Astrocyte (in vitro differentiated cells and primary cell): ENCODE results near the gene SP3.

Experiments
- CTCF ChIP-seq: IDR thresholded peaks from 2 replicates; pipeline ENCODE4 v1.5.1; 2011; ENCODE audit warnings: low read depth, mild to moderate bottlenecking, inconsistent platforms, low read length, moderate library complexity; ENCODE audit not compliant: insufficient read depth
- EZH2 ChIP-seq: IDR thresholded peaks from 2 replicates; pipeline ENCODE4 v1.6.1; 2012; ENCODE audit warnings: mild to moderate bottlenecking, low read length, inconsistent platforms; ENCODE audit not compliant: insufficient read depth

GRCh38 chr2:173922068-173922467 lies 43.1 kb downstream of the SP3 start:
- no peak for TF ChIP-seq CTCF
- TF ChIP-seq EZH2 = no peak
